GM12878 (cell line): ENCODE measurements around the gene SSNA1.
A peak's percentile ranks its signal among the peaks of the same experiment; 100 is the strongest.

ENCODE experiments used
- ATF3 ChIP-seq: IDR thresholded peaks from 2 replicates; pipeline ENCODE4 v1.6.1; 2011; ENCODE audit warnings: low read depth, mild to moderate bottlenecking, low read length, moderate library complexity, borderline replicate concordance; ENCODE audit errors: extremely low read depth
- CTCF ChIP-seq, 3 experiments: IDR thresholded peaks in 2 of 3; conservative IDR thresholded peaks in 1 of 3; 2 replicates each; pipeline ENCODE4 v1.5.1; 2011; ENCODE audit warnings: low read depth in 3 of 3, low read length in 3 of 3, mild to moderate bottlenecking in 3 of 3, control low read depth in 2 of 3, moderate library complexity in 2 of 3, inconsistent platforms in 1 of 3, mixed read lengths in 1 of 3; ENCODE audit not compliant: control insufficient read depth in 2 of 3, insufficient read depth in 1 of 3; ENCODE audit errors: extremely low read depth in 1 of 3
- ELK1 ChIP-seq: IDR thresholded peaks from 2 replicates; pipeline ENCODE4 v1.6.1; 2012; ENCODE audit warnings: low read depth, low read length, improper control_type of control experiment
- JUND ChIP-seq: IDR thresholded peaks from 2 replicates; pipeline ENCODE4 v1.6.1; 2012; ENCODE audit warnings: low read depth, mild to moderate bottlenecking, low read length, improper control_type of control experiment, moderate library complexity
- MYB ChIP-seq: fragments of 150-350 bp; IDR thresholded peaks from 2 replicates; pipeline ENCODE4 v1.6.1; 2014; ENCODE audit warnings: mild to moderate bottlenecking, low read depth, low read length, borderline replicate concordance
- POLR2A ChIP-seq: IDR thresholded peaks from 2 replicates; pipeline ENCODE4 v1.6.1; 2011; ENCODE audit warnings: low read depth, mild to moderate bottlenecking, low read length
- RFX5 ChIP-seq: IDR thresholded peaks from 2 replicates; pipeline ENCODE4 v1.6.1; 2011; ENCODE audit warnings: low read depth, low read length, improper control_type of control experiment
- SMC3 ChIP-seq: IDR thresholded peaks from 2 replicates; pipeline ENCODE4 v1.6.1; 2011; ENCODE audit warnings: low read length, improper control_type of control experiment, borderline replicate concordance
- SPI1 ChIP-seq: IDR thresholded peaks from 2 replicates; pipeline ENCODE4 v1.6.1; 2011; ENCODE audit warnings: low read depth, mild to moderate bottlenecking, low read length, moderate library complexity, borderline replicate concordance; ENCODE audit not compliant: insufficient read depth
- TAF1 ChIP-seq: IDR thresholded peaks from 2 replicates; pipeline ENCODE4 v1.6.1; 2011; ENCODE audit warnings: mild to moderate bottlenecking, low read depth, low read length, borderline replicate concordance
- ZNF207 ChIP-seq: fragments of 450-650 bp; IDR thresholded peaks from 2 replicates; pipeline ENCODE4 v1.6.1; 2014; ENCODE audit warnings: antibody characterized with exemption, mild to moderate bottlenecking, borderline replicate concordance
- ZNF274 ChIP-seq: IDR thresholded peaks from one replicate; pipeline ENCODE4 v1.8.0; 2011; ENCODE audit not compliant: insufficient read length, insufficient read depth

GRCh38 chr9:137211532-137211931 lies 23.1 kb downstream of the SSNA1 start:
- TF ChIP-seq CTCF (IDR thresholded peaks at IDR 0.05 in 2 of 3, conservative IDR thresholded peaks at IDR 0.05 in 1 of 3; ENCODE audit: control insufficient read depth in 2 of 3, extremely low read depth in 1 of 3, insufficient read depth in 1 of 3, low read depth in 3 of 3, low read length in 3 of 3) (no peak), ZNF207 (no peak), ZNF274 (no peak), SPI1 (no peak), ATF3 (no peak), MYB (no peak), POLR2A (peak; percentile 56; the same call in 1 of the 2 replicates), JUND (no peak), TAF1 (no peak), ELK1 (no peak), RFX5 (no peak), SMC3 (no peak)
